Gastroesophageal sphincter (tissue), 4 donors: Measurements from ENCODE around the gene ZBTB22. TPM values are rescaled to one million over a fixed set of nuclear protein-coding genes. Genes with fewer than 3 reads are reported as not detected.
A peak's percentile ranks its signal among the peaks of the same experiment; 100 is the strongest.

ENCODE experiments used
- ATAC-seq: fragments of 150-250 bp; one replicate; pipeline ENCODE4 v1.9.1; 2016; ENCODE audit warnings: mild to moderate bottlenecking, moderate library complexity
- H3K27ac ChIP-seq, 4 donors: fragments of 200-600 bp; sonication (generic) in 3 of 4; 1 replicate in 3 of 4; 2 replicates in 1 of 4; pipeline ENCODE4 v1.5.1; 2016 to 2019
- H3K27me3 ChIP-seq: fragments of 200-600 bp; sonication (generic); one replicate; pipeline ENCODE4 v1.5.1; 2019
- H3K36me3 ChIP-seq, 2 donors: fragments of 200-600 bp; sonication (generic); one replicate each; pipeline ENCODE4 v1.5.1; 2019; ENCODE audit warnings: control low read depth in 1 of 2
- H3K4me1 ChIP-seq, 3 donors: fragments of 200-600 bp; sonication (generic); 1 replicate in 2 of 3; 2 replicates in 1 of 3; pipeline ENCODE4 v1.5.1; 2016 to 2019; ENCODE audit warnings: control low read depth in 2 of 3
- H3K4me3 ChIP-seq, 2 donors: fragments of 200-600 bp; sonication (generic); one replicate each; pipeline ENCODE4 v1.5.1; 2019; ENCODE audit warnings: mild to moderate bottlenecking in 1 of 2, moderate library complexity in 1 of 2
- H3K9me3 ChIP-seq, 3 donors: fragments of 200-600 bp; sonication (generic); one replicate each; pipeline ENCODE4 v1.5.1; 2017 to 2019; ENCODE audit warnings: control low read depth in 2 of 3
- EP300 ChIP-seq: sonication (generic); formaldehyde crosslinking; IDR thresholded peaks from one replicate; pipeline ENCODE4 v1.6.1; 2017; ENCODE audit warnings: antibody characterized with exemption, mild to moderate bottlenecking
- POLR2A ChIP-seq, 2 donors: fragments of 450-650 bp; IDR thresholded peaks; one replicate each; pipeline ENCODE4 v1.6.1; 2017; ENCODE audit warnings: antibody characterized with exemption in 2 of 2, mild to moderate bottlenecking in 2 of 2, moderate library complexity in 1 of 2
- POLR2AphosphoS5 ChIP-seq: sonication (generic); formaldehyde crosslinking; IDR thresholded peaks from one replicate; pipeline ENCODE4 v1.6.1; 2017; ENCODE audit warnings: antibody characterized with exemption
- WGBS, 2 donors: methylation state at CpG; one replicate each; pipeline ENCODE4 v1.1.5; 2018; ENCODE audit warnings: low coverage in 1 of 2; 5-methylcytosine and 5-hydroxymethylcytosine counted together
- total RNA-seq, 4 donors: library from RNA; depleted of rRNA; stranded (reverse); fragments of >200 nt; gene quantifications; one replicate each; pipeline ENCODE4 v1.1.0, GENCODE V29; 2016
- TF ChIP-seq, protein P1 (sequence below), 4 experiments: fragments of 200-600 bp in 2 of 4; fragments of 450-650 bp in 2 of 4; sonication (generic) in 1 of 4; IDR thresholded peaks; one replicate each; pipeline ENCODE4 v1.5.1; 2017 to 2019; ENCODE audit warnings: antibody characterized with exemption in 4 of 4, mild to moderate bottlenecking in 2 of 4, moderate library complexity in 2 of 4

Gene ZBTB22
- total RNA-seq, 4 donors from 2014 or later, result 19.3 to 20.9 (median 20.1) TPM

- Histone ChIP-seq H3K9me3 (no peaks in the 10 kb centered on the region), H3K27me3 (no peaks in the 10 kb centered on the region), H3K4me1 (peaks cover 3 to 83% (median 26%) of the 10 kb centered on the region in 3 donors), H3K27ac (peak overlapping the region; percentile 51 to 98 (median 94)), H3K4me3 (peak overlapping the region; percentile 58 to 61), H3K36me3 (peaks cover 0 to 41% of the 10 kb centered on the region in 2 donors)
- WGBS, 2 donors, result 52 to 56% methylated on average over 6 to 10 of the region's 19 CpGs
- no peak for ATAC-seq
- TF ChIP-seq, protein P1, sequence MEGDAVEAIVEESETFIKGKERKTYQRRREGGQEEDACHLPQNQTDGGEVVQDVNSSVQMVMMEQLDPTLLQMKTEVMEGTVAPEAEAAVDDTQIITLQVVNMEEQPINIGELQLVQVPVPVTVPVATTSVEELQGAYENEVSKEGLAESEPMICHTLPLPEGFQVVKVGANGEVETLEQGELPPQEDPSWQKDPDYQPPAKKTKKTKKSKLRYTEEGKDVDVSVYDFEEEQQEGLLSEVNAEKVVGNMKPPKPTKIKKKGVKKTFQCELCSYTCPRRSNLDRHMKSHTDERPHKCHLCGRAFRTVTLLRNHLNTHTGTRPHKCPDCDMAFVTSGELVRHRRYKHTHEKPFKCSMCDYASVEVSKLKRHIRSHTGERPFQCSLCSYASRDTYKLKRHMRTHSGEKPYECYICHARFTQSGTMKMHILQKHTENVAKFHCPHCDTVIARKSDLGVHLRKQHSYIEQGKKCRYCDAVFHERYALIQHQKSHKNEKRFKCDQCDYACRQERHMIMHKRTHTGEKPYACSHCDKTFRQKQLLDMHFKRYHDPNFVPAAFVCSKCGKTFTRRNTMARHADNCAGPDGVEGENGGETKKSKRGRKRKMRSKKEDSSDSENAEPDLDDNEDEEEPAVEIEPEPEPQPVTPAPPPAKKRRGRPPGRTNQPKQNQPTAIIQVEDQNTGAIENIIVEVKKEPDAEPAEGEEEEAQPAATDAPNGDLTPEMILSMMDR (IDR thresholded peaks at IDR 0.05), result no peak
- TF ChIP-seq POLR2AphosphoS5 (no peak), POLR2A (IDR thresholded peaks at IDR 0.05) (no peak), EP300 (no peak)
Observed at GRCh38 chr6:33316603-33317418, 733 bp downstream of the ZBTB22 start.

- TF ChIP-seq EP300 (no peak), POLR2A (IDR thresholded peaks at IDR 0.05) (no peak), POLR2AphosphoS5 (no peak)
- TF ChIP-seq, protein P1 (IDR thresholded peaks at IDR 0.05), result no peak
- Histone ChIP-seq H3K27me3 (no peaks in the 10 kb centered on the region), H3K4me1 (peaks cover 0 to 83% (median 21%) of the 10 kb centered on the region in 3 donors), H3K36me3 (peaks cover 0 to 42% of the 10 kb centered on the region in 2 donors), H3K27ac (peak overlapping the region in 3 of 4 donors; percentile 91 to 98 (median 96)), H3K4me3 (no peak overlapping the region), H3K9me3 (no peaks in the 10 kb centered on the region)
- 80 to 94% methylated on average over 1 to 5 of the region's 17 CpGs for WGBS, 2 donors
- ATAC-seq, result no peak
Observed at GRCh38 chr6:33315793-33316602, 1.5 kb downstream of the ZBTB22 start.

DNA sequence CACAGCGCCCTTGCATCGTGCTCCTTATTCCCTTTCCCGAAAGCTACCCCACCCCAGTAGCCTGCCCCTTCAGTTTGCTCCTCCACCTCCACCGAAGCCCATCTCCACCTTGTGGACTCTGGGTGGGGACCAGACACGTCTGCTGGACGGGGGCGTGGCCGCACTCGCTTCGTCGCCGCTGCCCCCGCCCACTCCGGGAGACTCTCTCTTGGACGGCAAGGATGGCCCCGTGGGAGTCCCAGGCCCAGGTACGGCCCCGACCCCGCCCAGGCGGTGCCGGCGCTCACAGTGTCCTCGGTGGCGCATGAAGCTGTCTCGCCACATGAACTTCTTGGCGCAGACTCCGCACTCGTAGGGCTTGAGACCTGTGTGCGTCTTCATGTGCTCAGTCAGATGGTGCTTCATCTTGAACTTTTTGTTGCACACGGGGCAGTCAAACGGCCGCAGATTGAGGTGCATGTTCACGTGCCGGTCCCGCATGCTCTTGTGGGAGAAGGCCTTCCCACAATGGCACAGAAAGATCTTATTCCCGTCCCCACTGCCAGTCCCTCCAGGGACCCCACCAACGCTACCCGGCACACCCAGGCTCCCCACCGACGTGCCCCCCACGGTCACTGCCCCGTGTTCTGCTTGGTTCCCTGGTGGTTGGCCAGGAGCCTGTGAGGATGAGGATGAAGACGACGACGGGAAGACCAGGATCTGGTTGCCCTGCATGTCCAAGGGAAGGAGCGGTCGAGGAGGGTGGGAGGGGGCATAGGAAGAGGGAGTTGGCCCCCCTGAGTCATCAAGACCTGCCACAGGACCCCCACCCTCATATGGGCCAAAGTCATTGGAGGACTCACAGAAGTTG, 2.4 kb downstream of the ZBTB22 start:
- 18% methylated on average over 5 of the region's 47 CpGs; no CpG with 5 or more reads in 1 of the 2 donors for WGBS, 2 donors
- Histone ChIP-seq H3K36me3 (peaks cover 0 to 42% of the 10 kb centered on the region in 2 donors), H3K9me3 (no peaks in the 10 kb centered on the region), H3K4me1 (peaks cover 0 to 81% (median 13%) of the 10 kb centered on the region in 3 donors), H3K27me3 (no peaks in the 10 kb centered on the region), H3K4me3 (peak overlapping the region; percentile 70 to 89), H3K27ac (peak overlapping the region; percentile 40 to 98 (median 94))
- TF ChIP-seq POLR2AphosphoS5 (no peak), POLR2A (IDR thresholded peaks at IDR 0.05) (no peak), EP300 (no peak)
- TF ChIP-seq, protein P1 (IDR thresholded peaks at IDR 0.05), result no peak
- no peak for ATAC-seq

DNA sequence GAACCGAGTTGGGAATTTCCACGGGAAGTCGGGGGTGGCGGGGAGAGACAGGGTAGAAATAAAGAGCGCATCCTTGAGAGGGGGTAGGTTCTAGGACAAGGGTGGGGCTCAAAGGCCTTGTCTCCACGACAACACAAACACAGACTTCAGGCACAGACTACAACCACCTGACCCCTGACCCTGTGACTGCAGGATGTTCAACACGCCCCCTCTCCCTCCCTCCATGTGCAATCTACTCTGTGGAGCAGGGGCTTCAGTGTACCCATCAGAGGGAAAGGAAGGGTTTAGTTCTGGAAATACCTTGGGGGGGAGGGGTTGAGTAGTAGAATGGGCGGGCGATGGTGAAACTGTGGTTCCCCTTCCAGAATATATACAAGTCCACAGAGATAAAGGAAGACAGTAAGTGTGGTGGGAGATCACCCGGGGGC, 3.0 kb downstream of the ZBTB22 start:
- peak overlapping the region; percentile 70 to 89 for H3K4me3 ChIP-seq
- TF ChIP-seq POLR2AphosphoS5 (no peak), POLR2A (IDR thresholded peaks at IDR 0.05) (no peak), EP300 (no peak)
- TF ChIP-seq, protein P1 (IDR thresholded peaks at IDR 0.05), result no peak
- H3K9me3 ChIP-seq, result no peaks in the 10 kb centered on the region
- WGBS, 2 donors, result 3% methylated on average over 7 to 9 of the region's 10 CpGs
- no peaks in the 10 kb centered on the region for H3K27me3 ChIP-seq
- peaks cover 0 to 41% of the 10 kb centered on the region in 2 donors for H3K36me3 ChIP-seq
- H3K4me1 ChIP-seq, result peaks cover 0 to 75% (median 13%) of the 10 kb centered on the region in 3 donors
- H3K27ac ChIP-seq, result peak overlapping the region; percentile 81 to 98 (median 94)
- peak; percentile 35 for ATAC-seq
